NCI-H2227 (cell line): ENCODE measurements around the gene ADGRL3.

Source experiments
- DNase-seq: peaks from one replicate; lab custom pipeline; 2025; ENCODE audit not compliant: unreplicated experiment; lab: John Stamatoyannopoulos, UW

ADGRL3 gene

DNA sequence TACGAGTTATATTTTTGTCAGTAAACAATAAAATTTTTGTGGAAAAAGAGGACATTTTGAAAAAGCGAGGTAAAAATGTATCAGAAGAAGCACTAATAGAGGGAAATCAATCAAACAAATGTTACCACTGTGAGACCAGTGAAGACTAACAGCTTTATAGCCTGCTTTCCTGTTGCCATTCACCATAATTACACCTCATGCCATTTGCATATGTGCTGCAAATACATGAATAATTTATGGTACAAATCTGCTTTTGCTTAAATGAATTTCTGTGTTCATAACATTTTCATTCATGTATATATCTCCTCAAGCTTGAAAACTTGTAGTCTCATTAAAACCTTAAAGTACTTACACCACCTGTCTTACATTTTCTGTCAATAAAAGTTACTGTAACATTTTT is 830.8 kb downstream of the ADGRL3 start:
- DNase-seq = no peak

- no peak for DNase-seq
Measured at GRCh38 chr4:62037571-62037970, 837.4 kb downstream of the ADGRL3 start.

GRCh38 chr4:62051332-62051731 is 851.2 kb downstream of the ADGRL3 start:
- no peak for DNase-seq

GRCh38 chr4:62053974-62054373 is 853.8 kb downstream of the ADGRL3 start:
- DNase-seq = no peak

GRCh38 chr4:62057031-62057430 is 856.9 kb downstream of the ADGRL3 start:
- DNase-seq = no peak

DNA sequence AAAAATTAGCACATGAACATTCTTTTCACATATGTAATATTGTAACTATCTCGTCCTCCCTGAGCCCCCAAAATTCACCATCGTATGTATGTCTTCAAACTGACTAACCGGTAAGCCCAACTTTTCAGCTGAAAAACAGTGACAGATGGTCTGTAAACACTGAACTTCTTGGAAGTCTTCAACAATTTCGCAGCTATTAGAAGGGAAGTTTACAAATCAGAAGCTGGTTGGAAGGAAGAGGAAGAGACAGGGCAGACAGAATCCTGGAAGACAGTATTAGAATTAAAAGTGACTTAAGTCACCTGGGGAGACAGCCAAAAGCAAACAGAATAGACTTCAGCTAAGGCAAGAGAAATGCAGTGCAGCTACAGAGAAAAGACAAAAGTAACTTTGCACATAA is 858.4 kb downstream of the ADGRL3 start:
- DNase-seq = no peak

- no peak for DNase-seq
Measured at GRCh38 chr4:62070291-62070852, 870.2 kb downstream of the ADGRL3 start.

DNA sequence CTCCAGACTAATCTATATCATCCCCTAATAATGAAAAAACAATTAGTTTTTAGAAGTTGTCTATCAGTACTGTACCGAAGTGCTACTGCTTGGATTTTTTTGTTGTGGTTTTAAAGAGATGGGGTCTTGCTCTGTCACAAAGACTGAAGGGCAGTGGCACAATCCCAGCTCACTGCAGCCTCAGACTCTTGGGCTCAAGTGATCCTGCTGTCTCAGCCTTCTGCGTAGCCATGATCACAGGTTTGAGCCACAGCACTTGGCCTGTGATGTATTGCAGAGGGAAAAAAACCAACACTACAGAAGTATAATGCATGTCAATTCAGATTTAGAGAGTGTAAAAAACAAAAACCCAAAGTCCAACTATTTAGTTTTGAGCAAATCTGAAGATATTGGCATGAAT is 875.0 kb downstream of the ADGRL3 start:
- no peak for DNase-seq

DNA sequence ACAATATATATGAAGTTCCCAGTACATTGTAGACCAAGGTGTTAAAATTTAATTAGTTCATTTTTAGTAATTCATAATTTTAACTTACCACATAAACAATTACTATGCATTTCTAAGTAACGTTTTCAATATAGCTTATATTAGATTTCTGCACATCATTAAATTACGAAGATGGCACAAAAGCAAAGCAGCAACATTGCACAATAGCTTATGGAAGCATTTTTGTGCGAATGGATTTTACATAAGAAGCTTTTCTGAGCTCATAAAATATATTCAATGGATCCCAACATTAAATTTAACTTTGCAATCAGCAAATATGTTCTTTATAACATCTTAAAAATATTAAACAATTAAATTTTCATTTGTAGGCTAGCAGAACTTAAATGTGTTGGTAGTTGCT is 875.4 kb downstream of the ADGRL3 start:
- DNase-seq = no peak

- DNase-seq = no peak
Measured at GRCh38 chr4:62077406-62077805, 877.3 kb downstream of the ADGRL3 start.

DNA sequence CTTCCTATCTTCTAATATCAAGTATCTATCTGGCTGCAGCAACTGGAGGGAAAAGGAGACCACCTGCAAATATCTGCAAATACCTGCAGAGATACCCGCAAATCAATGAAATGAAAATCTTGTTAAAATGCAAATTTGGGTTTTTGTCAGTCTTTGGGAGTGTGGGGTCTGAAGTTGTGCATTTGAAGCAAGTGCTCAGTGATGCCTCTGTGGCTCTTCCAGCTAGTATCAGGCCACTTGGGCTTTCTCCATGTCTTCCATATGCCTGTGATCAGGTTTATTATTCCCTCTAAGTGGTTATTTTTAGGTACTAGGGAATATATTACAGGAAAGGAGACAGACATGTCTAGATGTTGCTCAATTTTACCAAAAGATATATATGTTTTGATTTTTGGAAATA is 880.3 kb downstream of the ADGRL3 start:
- no peak for DNase-seq

GRCh38 chr4:62087706-62088105 is 887.6 kb downstream of the ADGRL3 start:
- DNase-seq = no peak

- no peak for DNase-seq
Measured at GRCh38 chr4:62093735-62094134, 893.6 kb downstream of the ADGRL3 start.

DNA sequence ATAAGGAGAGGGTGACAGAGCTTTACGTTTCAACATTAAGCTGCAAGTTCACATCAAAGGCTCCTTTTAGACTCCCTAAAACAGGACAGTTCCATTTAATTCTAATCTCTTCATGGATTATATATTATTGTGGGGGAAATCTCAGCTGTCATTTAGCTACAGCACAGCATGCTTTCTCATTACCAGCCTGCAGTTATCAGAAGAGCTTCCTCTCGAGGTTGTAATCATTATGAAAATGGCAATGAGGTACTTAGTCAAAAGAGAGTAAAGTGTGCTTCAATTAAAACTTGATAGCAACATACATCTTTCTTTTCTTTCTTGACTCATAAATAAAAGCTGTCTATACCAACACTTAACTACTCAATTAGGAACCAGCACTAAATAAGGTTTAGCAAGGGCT is 896.8 kb downstream of the ADGRL3 start:
- no peak for DNase-seq

DNA sequence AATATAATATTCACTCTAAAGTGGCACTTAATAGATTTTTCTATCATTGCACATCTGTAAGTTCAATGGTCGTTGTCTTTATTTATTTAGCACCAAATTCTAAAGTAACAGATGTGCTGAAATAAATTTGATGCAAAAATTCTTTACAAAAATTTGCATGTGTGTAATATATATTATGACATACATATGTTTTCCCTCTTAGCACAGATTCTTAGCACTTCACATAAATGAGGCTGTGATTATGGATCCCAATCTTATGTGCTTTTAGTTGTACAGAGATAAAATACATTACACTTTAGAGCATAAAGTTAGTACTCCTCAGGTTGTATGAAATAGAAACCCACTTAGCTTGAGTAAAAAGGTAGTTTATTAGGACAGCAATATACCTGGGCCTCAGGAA is 915.1 kb downstream of the ADGRL3 start:
- no peak for DNase-seq

GRCh38 chr4:62117886-62118285 is 917.8 kb downstream of the ADGRL3 start:
- DNase-seq = no peak

- no peak for DNase-seq
Measured at GRCh38 chr4:62118558-62118957, 918.4 kb downstream of the ADGRL3 start.

DNA sequence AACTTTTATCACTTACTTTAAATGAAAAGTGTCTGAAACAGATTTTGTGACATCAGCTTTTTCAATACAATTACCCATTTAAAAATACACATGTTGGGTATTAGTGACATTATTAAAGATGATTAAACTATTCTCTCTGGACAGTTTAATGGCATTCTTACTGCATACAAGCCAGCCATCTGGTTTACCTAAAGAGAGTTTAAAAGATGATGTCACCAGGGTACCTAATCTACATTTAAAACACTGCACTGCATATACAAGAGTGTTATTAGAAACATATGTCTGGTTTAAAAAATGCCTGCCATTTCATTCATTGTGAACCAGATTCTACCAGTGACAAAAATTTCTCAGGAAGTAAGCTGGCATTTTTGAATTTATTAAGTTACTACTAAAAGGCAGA is 919.1 kb downstream of the ADGRL3 start:
- DNase-seq = no peak

- DNase-seq = no peak
Measured at GRCh38 chr4:62126064-62126732, 926.1 kb downstream of the ADGRL3 start.
